Endometrium (tissue), 2 donors: ENCODE results near the gene DYNC2H1.
"Not testable (repeated sequence)": the region's sequence is repeated elsewhere in the genome, so short reads cannot be mapped to it uniquely, and the experiment has no call there.

ENCODE experiments used
- FAIRE-seq: peaks from 2 replicates; lab custom pipeline; 2012; peaks lifted over from hg19 to GRCh38; lab: Jason Lieb, UNC
- donor health status: control.
- donor health status: control.

DYNC2H1 gene

DNA sequence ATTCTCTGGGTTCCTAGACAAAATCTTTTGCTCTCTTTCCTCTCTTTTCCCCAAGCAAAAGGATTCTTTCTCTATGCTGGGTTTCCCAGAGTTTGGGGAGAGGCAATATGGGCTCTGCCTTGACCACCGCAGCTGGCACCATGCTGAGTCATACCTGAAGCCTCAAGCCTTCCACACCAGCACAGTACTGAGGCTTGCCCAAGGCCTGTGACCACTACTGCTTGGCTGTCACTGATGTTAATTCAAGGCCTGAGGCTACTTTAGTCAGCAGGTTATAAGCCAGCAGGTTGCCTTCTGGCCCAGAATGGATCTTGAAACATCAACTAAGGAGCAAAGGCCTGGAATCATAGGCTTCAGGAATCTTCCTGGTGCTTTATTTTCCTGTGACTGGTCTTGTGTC is 185.3 kb downstream of the DYNC2H1 start:
- FAIRE-seq = no peak

DNA sequence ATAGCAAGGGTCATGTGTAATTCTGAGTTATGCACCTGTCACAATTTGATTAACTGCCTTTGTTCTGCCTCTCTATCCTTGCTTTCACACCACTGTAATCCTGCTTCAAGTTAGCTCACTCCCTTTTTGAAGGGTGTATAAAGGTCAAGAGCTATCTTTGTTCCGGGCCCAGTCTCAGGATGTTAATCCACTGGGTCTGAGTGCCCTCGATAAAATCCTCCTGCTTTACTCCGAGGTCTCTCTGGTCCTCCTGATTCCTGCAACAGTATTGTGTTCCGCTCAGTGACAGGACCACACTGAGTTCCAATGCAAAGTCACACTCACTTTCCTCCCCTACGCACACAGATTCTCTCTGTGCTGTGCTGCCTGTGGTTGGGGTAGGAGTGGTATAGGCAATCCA is 186.5 kb downstream of the DYNC2H1 start:
- no peak for FAIRE-seq

DNA sequence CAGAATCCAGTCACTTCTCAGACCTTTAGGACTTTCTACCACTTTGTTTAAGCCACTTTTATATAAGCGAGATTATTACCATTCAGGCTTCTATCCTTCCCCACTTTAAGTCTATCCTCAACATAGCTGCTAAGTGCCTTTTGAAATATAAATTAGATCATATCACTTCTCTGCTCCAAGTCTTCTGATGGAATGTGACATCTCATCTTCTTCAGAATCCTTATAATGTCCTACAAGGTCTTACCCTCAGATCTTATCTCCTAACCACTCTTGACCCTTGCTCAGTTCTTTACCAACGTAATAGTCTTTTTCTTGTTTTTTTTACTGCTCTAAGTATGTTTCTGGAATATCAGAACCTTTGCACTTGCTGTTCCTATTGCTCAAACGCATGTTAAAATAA is 188.7 kb downstream of the DYNC2H1 start:
- no peak for FAIRE-seq

DNA sequence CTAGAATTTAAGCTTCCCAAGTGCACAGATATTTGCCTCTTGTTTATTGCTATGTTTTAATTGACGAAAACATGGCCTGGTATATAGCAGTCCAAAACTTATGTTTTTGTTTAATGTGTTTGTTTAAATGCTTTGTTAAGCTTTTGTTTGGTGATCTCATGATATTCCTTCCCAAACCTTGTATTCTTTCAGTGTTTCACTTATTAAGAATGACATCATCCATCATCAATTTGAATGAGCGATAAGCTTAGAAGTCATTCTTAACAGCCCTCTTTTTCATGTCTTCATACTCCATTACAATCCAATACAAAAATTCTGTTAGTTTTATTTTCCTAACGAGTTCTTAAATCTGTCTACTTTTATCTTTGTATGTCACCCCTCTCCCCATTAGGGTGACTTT is 206.0 kb downstream of the DYNC2H1 start:
- no peak for FAIRE-seq

DNA sequence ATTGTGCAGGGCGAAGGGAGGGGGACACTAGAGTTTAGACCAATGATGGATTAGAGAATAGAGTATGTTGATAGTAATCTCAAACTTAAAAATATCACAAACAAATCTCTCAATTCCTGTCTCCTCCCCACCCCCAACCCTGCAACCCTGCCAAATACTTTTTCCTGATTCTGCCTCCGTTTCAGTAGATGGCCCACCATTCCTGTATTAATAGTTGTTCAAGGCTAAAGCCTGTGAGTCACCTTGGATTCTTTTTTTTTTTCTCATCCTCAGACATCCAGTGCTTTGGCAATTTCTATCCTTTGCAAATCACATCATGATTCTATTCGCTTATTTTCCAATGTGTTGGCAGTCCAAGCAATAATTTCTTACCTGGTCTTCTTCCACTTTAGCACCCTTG is 207.9 kb downstream of the DYNC2H1 start:
- FAIRE-seq = no peak

DNA sequence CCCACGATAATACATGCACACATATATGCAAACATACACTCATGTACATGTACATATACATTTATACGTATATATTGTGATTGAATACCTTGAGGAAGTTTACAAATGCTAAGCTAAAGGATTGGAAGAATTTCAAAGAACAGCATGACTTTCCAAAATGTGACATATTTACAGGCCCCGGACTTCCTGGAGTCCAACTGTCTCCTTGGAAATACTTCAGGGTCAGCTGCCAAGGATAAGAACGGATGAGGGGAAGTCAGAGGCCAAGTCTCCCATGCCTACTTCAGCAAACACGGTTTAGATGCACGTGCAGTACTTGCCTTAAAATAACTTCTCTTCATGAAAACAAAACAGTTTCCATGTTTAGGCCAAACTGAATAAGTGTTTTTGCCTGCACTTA is 213.6 kb downstream of the DYNC2H1 start:
- FAIRE-seq = no peak

DNA sequence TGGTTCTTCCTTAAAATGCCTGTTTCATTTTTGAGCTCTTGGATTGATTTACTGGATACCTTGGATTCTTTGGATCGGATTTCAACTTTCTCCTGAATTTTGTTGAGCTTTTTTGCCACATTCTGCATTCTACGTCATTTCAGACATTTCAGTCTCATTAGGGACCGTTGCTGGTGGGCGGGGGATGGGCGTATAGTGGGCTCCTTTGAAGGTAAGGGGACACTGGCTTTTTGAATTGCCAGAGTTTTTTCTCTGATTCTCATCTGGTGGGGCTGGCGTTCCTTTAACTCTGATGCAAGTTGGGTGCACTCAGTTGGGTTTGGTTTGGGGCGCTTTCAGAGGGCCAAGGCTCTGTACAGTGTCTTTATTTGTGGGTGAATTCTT is 216.5 kb downstream of the DYNC2H1 start:
- no peak for FAIRE-seq

DNA sequence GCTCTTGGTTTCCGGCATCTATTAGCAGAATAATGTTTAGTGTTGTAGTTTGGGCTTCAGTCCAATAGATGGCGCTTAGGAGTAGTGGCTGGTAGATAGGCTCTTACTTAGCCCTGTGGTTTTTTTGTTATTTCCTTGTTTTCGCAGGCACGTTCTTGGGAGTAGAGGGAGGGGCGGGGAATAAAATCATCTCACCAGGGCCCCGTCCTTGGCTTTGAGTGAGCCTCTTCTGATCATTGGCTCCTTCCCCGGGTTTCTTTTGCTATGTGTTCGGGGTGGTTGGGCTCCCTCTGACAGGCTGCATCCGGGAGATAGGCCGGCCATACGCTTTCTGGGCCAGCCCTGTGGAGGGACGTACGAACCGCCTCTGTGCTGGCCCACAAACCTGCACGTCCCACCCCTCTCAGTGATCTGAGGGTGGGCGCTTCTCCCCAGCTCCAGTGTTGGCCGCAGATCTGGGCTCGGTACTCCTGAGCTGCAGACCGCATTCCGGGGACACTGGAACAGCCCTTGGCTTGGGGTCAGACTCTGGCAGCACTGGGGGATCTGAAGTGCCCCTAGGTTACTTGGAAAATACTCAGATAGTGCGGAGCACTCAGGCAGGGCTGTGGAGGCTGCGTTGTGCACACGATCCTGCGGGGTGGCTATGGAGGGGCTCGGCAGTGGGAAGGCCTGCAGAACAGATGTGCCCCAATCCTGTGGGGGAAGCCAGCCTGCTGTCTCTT is 217.0 kb downstream of the DYNC2H1 start:
- no peak for FAIRE-seq

DNA sequence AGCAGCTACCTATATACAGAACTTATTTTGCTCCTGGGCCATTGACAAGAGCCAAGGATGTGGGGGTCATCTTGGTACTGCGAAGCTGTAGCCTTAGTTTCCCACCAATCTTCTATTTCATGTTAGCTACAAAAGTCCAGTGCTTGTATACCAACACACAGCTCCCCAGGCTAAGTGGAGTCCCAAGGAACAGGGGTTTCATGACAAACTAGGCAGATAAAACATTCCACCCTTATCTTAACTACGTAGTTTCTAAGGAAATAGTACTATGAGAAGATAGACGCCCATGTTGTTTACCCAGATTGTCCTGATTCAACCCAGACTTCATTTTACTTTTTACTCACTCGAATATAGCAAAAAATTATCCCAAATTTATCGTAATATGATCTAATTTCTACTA is 218.5 kb downstream of the DYNC2H1 start:
- no peak for FAIRE-seq

DNA sequence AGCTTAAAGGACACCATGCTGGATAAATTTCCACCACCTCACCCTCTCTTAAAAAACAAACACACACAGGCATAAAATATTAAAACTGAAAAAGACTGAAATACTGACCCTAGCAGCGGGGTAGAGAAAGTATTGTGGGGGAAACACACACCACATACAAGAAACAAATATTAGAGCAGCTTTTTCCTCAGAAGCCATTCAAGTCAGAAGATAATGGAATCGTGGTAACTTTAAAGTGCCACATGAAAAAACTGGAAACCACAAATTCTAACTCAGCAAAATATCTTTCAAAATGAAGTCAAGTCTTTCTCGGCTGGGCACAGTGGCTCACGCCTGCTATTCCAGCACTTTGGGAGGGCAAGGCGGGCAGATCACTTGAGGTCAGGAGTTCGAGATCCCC is 223.2 kb downstream of the DYNC2H1 start:
- FAIRE-seq = no peak

DNA sequence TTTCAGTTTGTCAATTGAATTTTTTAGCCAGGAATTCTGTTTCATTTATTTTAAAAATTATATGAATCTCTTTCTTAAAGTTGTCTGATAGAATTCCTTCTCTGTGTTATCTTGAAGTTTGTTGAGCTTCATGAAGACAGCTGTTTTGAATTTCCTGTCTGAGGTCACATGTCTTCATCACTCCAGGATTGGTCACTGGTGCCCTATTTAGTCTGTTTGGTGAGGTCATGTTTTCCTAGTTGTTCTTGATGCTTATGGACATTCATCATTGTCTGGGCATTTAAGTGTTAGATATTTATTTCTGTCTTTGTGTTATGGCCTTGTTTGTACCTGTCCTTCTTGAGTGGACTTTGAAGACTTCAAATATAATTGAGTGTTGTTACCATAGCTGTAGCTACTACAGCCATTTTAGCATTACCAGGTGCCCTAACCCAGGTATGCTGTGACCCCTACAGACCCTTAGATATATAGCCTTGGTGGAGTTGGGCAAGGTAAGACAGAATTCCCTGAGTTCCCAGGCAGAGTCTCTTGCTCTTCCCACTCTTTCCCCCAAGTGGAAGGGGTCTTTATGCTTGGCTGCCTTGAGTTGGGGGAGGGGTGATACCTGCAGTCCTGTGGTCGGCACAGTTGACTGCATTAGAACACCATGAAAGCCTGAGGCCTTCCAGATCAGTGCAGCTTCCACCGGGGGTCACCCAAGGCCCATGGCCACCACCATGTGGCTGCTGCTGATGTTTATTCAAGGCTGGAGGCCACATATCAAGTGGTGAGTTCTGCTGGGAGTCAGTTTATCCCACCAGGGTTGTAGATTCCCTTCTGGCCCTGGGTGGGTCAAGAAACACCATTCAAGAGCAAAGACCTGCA is 229.6 kb downstream of the DYNC2H1 start:
- no peak for FAIRE-seq

DNA sequence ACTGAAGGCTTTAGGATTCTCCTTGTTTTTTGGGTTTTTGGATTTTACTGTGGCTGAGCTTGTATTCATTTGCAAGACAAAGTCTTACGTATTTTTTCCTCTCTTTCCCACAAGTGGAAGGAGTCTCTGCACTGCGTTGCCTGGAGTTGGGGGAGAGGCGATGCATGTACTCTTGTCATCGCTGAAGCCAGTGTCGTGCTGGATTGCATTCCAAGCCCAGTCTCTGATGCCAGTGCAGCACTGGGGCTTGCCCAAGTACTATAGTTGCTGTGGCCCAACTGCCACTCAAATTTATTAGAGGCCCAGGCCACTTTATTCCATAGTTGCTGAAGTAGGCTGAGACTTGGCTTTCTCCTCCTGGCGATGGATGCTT is 230.2 kb downstream of the DYNC2H1 start:
- FAIRE-seq = no peak

DNA sequence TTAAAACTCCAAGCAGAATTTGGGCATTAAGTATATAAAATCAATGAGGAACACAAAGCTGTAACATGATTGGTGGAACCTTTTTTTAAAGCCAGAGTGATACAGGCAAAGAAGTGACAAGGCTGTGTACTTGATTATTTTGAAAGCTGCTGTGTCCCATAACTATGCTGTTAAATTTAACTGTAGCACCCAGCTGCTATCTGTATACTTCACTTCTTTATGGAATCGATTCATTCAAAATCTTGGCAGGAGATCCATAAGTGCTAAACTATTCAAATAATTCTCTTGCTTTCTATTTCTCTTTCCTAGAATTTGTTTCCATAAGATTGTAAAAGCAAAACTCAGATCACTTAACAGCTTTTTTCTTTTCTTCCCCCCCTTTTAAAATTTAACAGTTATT is 231.7 kb downstream of the DYNC2H1 start:
- FAIRE-seq = no peak

DNA sequence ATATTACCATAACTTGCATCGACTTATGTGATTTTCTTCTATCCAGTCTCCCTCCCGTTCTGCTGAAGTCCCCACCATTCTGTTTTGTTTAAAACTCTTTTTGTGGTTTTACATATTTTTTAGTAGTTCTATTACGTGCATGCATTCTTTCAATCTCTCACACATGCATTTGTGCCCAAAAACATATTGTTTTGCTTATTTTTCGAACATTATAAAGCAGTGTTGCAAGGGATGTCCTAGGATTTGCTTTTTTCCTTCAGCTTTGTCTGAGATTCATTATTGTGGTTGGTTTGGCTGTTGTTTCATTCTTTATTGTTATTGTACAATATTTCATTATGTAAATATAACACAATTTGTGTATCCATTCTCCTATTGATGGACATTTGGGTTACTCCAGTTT is 235.7 kb downstream of the DYNC2H1 start:
- no peak for FAIRE-seq

DNA sequence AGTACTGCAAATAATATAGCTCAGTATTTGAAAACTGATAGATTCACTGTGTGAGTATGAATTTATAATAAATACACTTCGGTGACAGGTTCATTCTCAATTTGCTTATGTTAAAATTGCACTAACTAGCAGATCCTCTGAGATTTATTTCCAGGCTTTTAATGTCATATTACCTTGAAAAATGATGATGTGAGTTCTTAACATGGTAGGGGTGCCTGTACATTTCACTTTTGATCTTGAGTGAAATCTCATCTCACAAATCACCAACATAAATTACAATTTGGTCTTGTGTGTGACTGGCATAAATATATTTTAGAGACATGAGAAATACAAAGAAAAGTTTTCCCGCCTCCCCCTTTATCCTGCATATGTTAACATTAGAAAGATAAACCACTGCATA is 240.4 kb downstream of the DYNC2H1 start:
- FAIRE-seq = no peak

DNA sequence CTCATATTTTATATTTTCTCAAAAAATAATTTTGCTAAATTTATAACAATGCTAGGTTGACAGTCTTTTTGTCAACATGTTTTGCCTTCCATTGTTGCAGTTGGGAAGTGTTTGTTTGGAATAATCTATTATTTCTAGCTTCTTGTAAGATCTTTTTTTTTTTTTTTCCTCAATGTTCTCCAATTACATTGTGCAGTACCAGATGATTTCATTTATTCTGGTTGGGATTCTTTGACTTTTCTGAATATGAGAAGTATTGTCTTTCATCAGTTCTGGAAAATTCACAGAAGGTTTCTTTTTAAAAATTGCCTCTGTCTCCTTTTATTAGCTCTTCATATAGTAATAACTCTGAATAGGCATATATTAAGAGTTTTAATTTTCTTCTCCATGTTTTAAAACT is 245.4 kb downstream of the DYNC2H1 start:
- no peak for FAIRE-seq

DNA sequence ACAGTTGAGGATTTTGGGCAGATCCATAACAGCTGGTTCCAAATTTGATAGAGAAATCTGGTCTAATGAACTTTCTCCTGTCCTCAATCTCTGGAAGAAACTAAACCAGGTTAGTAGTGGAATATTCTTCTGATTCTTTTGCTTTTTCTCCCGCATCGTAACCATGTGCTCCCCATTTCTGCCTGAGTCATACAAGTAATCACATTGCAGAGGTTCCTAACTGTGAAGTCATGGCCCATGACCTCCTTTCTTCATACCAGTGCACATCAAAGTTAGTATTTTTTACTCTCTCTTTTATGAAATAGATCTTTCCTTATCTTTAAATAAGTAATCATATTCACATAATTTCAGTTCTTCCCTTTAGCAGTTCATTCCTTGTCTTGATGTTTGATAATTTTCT is 249.0 kb downstream of the DYNC2H1 start:
- FAIRE-seq = no peak

DNA sequence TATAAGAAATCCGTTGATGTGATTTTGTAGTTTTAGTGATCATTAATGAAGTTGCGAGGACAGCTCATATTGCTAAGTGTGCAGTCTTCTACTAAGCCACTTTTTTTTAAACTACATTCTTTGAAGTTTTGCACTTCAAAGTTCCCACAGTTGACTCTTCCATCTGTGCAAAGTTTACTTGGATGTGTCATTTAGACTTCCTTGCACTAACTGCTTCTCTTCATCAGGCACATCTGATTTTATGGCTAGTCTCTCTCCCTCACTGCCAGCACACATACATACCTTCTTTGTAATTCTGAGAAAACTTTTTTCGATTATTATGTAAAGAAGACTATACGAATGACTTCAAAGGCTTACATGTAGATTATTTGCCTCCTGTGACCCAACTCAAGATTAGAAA is 250.0 kb downstream of the DYNC2H1 start:
- no peak for FAIRE-seq

DNA sequence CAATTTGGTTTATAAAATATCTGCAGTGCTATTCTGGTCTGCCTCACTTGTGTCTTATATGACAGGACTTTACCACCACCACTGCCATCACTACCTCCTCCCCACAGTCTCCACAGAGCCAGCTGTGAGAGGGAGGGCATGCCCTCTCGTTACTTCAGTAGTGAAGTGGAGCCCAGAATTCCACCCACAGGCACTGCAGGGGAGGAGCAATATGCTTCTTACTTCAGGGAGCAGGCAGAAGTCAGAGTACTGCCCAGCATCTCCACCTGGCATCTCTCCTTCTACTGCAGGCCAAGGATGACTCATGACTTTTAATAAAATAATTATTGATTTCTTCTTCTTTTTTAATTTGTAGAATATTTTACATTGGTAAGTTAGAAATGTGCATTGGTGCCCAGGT is 255.5 kb downstream of the DYNC2H1 start:
- no peak for FAIRE-seq

DNA sequence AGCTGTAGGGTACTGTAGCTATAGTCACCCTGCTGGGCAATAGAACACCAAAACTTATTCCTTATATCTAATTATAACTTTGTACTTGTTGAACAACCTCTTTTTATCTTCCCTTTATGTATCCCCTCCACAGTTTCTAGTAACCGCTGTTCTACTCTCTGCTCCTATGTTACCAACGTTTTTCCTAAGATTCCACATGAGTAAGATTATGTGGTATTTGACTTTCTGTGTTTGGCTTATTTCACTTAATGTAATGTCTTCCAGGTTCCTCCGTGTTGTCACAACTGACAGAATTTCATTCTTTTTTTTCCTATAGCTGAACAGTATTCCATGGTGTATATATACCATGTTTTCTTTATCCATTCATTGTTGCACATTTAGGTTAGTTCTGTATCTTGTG is 258.4 kb downstream of the DYNC2H1 start:
- FAIRE-seq = no peak

DNA sequence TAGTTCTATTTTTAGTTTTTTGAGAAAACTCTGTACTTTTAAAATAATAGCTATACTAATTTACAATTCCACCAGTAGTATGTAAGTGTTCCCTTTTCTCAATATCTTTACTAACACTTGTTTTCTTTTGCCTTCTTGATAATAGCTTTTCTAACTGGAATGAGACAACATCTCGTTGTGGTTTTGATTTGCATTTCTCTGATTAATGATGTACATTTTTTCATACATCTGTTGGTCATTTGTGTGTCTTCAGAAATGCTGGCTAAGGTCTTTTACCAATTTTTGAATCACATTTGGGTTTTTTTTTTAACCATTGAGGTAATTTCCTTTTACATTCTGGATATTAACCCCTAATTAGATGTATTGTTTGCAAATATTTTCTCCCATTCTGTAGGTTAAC is 258.9 kb downstream of the DYNC2H1 start:
- no peak for FAIRE-seq

DNA sequence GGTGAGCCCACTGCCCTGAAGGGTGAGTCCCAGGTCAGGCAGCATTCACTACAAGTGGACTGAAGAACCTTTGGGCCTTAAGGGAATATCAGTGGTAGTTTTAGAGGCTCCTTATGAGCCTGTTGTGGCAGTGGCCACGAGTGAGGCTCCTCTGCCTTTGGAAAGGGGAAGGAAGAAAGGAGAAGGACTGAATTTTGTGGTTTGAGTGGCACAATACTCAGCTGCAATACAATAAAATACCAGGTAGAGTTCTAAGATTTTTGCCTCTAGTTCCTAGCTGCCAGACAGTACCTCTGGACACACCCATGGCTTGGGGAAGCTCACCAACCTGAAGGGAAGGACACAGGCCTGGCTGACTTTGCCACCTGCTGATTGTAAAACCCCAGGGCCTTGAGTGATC is 260.9 kb downstream of the DYNC2H1 start:
- no peak for FAIRE-seq

DNA sequence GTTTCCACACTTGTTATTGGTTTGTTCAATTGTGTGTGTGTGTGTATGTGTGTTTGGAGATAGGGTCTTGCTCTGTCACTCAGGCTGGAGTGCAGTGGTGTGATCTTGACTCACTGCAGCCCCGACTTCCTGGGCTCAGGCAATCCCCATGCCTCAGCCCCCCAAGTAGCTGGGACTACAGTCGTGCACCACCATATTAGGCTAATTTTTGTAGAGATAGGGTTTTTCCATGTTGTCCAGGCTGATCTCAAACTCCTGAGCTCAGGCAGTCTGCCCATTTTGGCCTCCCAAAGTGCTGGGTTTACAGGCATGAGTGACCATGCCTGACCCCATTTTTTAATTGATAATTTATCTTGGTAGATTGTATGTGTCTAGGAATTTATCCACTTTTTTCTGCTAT is 263.7 kb downstream of the DYNC2H1 start:
- FAIRE-seq = no peak

DNA sequence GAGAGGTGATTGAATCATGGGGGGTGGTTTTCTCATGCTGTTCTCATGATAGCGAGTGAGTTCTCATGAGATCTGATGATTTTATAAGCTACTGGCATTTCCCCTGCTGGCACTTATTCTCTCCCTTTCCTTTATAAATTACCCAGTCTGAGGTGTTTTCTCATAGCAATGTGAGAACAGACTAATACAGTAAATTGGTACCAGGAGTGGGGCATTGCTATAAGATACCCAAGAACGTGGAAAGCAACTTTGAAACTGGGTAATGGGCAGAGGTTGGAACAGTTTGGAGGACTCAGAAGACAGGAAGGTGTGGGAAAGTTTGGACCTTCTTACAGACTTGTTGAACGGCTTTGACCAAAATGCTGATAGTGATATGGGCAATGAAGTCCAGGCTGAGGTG is 265.0 kb downstream of the DYNC2H1 start:
- not testable (repeated sequence) for FAIRE-seq
